LNCaP clone FGC (cell line): ENCODE measurements around the gene CARMIL3.

Source experiments
- DNase-seq: peaks from one replicate; pipeline ENCODE4 v3.0.0-alpha.2; 2011; ENCODE audit warnings: low read depth
- H3K4me3 ChIP-seq: 2 replicates; pipeline ENCODE4 v1.5.1; 2011; ENCODE audit warnings: mild to moderate bottlenecking, low read depth, low read length, control low read depth
- TF ChIP-seq, protein P1 (sequence below): IDR thresholded peaks from 2 replicates; pipeline ENCODE4 v1.5.1; 2012; ENCODE audit warnings: mild to moderate bottlenecking; ENCODE audit not compliant: control insufficient read depth, insufficient read depth; ENCODE audit errors: extremely low read depth

Gene CARMIL3

DNA sequence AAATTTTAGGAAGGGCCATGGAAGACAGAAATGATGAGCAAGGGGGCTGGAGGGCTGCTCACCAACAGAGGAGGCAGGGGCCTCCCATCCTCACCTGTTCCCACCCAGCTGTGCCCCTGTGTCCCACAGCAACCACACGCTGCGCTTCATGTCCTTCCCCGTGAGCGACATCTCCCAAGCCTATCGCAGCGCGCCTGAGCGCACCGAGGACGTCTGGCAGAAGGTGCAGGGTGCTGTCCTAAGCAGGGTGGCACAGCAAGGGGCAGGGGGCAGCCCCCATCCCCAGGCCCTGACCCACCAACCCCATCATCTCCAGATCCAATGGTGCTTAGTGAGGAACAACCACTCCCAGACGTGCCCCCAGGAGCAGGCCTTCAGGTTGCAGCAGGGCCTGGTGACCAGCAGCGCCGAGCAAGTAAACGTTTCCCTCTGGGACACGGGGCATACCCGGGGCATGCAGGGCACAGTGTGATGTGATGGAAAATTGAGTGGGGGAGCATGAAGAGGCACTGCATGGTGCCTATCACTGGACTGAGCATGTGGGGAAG lies 8.1 kb downstream of the CARMIL3 start:
- TF ChIP-seq, protein P1, sequence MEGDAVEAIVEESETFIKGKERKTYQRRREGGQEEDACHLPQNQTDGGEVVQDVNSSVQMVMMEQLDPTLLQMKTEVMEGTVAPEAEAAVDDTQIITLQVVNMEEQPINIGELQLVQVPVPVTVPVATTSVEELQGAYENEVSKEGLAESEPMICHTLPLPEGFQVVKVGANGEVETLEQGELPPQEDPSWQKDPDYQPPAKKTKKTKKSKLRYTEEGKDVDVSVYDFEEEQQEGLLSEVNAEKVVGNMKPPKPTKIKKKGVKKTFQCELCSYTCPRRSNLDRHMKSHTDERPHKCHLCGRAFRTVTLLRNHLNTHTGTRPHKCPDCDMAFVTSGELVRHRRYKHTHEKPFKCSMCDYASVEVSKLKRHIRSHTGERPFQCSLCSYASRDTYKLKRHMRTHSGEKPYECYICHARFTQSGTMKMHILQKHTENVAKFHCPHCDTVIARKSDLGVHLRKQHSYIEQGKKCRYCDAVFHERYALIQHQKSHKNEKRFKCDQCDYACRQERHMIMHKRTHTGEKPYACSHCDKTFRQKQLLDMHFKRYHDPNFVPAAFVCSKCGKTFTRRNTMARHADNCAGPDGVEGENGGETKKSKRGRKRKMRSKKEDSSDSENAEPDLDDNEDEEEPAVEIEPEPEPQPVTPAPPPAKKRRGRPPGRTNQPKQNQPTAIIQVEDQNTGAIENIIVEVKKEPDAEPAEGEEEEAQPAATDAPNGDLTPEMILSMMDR = no peak
- DNase-seq = no peak
- H3K4me3 ChIP-seq = no peak overlapping the region

DNA sequence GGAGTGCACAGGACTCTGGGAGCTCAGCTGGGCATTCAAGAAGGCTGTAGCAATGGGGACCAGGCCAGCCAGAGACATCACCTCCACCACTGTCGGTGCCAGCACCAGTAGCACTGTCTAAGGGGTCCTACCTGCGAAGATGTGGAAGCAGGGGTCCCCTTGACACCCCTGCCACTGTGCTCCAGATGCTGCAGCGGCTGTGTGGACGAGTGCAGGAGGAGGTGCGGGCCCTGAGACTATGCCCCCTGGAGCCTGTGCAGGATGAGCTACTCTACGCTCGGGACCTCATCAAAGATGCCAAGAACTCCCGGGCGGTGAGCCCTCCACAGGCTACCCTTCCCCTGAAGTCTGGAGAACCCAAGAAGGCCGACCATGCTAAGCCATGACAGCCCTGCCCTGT lies 8.6 kb downstream of the CARMIL3 start:
- TF ChIP-seq, protein P1 = no peak
- no peak for DNase-seq
- no peak overlapping the region for H3K4me3 ChIP-seq

DNA sequence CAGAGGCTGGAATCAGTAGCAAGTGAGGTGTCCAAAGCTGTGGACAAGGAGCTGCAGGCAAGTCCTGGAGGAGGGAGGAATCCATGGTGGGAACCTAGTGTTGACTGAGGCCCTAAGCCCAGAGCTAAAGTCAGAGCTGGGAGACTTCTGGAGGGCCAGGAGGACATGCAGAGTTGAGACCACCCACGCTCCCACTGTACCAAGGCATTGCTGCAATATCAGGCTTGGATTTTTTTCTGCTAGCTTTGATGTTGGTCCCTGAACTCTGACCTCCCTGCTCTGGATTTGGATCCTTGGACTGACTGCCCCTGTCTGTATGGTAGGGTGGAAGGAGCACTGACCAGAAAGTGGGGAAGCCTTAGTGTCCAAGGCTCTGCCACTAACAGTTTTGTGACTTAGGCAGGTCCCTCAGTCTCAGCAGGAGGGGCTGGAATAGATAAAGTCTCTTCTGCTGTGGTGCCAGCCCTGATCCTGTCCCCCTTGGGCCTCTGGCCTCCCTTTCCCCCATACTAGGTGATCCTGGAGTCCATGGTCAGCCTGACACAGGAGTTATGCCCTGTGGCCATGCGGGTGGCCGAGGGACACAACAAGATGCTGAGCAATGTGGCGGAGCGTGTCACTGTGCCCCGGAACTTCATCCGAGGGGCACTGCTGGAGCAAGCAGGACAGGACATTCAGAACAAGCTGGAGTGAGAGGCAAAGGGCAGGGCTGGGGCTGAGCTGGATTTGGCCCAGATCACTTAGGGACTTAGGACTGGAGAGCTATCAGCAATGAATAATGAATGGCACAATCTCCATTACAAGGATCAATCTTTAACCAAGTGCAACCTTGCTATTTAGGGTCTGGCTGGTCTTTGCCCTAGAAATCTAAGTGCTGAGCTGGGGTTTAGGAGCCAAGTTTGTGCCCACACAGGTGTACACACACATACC lies 9.4 kb downstream of the CARMIL3 start:
- TF ChIP-seq, protein P1 = no peak
- no peak for DNase-seq
- no peak overlapping the region for H3K4me3 ChIP-seq

DNA sequence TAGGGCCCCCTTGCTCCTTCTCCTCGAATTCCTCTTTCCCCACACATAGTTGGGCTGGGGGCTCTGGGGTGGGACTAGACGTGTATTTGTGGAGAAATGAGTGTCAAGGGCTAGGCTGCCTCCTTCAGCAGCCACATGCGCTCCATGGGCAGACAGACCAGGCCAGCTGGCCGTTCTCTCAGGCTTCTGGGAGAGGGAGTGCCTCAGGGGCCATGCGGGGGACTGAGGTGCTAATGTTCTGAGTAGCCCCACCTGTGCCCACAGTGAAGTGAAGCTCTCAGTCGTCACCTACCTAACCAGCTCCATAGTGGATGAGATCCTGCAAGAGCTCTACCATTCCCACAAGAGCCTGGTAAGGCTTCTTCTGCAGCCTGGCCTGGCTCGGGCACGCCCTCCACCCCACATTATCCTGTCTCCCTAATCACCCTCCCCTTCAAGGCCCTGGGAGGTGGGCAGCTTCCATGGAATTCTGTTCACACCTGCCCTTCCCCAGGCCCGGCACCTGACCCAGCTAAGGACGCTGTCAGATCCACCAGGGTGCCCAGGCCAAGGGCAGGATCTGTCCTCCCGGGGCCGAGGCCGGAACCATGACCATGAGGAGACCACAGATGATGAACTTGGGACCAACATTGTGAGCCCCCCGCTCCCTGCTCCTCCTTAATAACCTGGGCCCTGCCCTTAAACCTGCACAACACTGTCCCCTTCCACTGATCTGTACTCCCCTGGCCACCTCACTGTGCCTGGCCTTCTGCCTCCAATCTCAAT lies 10.6 kb downstream of the CARMIL3 start:
- TF ChIP-seq, protein P1 = no peak
- H3K4me3 ChIP-seq = no peak overlapping the region
- no peak for DNase-seq

DNA sequence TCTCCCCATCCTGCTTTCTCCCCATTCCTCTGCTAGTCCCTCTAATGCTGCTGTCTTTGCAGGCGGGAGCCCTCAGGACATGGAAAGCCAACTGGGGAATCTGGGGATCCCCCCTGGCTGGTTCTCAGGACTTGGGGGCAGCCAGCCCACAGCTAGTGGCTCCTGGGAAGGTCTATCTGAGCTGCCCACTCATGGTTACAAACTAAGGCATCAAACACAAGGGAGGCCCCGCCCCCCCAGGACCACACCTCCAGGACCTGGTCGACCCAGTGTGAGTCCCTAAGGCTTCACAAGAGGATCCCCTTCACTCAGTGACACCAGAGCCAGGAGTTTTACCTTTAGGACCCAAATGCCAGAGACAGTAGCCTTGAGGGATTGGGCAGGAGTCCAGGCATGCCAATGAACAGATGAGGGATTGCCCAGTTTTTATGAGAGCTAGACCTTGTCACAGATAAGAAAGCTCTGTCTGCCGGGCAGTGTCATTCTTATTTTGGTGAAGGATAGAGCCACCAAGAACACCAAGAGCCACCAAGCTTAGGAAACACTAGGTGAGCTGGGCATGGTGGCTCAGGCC lies 11.5 kb downstream of the CARMIL3 start:
- DNase-seq = no peak
- TF ChIP-seq, protein P1 = no peak
- H3K4me3 ChIP-seq = no peak overlapping the region

DNA sequence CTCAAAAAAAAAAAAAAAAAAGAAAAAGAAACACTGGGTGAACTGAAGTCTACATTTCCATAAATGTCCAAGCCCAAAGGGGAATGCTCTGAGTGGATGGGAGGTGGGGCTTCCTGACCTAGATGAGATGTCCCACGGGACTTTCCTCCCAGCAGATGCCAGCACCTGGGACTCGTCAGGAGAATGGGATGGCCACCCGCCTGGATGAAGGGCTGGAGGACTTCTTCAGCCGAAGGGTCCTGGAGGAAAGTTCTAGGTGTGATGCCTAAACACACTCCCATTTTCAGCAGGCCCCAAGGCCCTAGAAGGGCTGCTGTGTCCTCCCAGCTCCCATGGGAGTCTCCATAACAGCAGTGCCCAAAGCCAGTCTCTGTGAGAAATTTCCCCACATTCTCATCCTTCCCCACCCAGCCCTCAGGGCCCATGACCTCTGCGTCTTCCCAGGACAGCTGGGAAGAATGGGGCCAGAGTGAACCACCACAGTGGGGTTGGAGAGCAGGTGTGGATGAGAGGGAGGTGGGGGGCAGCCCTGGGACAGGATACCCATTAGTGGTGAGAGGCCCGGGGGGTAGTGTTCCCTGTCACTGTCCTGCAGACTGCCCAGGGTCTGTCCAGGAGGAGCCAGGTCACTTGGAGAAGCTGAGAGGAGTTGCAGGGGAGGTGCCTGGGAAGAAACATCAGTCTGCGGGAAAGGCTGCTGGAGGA lies 12.4 kb downstream of the CARMIL3 start:
- TF ChIP-seq, protein P1 = no peak
- no peak for DNase-seq
- no peak overlapping the region for H3K4me3 ChIP-seq
